Measurements from ENCODE around the gene OBSCN.

The OBSCN gene

DNA sequence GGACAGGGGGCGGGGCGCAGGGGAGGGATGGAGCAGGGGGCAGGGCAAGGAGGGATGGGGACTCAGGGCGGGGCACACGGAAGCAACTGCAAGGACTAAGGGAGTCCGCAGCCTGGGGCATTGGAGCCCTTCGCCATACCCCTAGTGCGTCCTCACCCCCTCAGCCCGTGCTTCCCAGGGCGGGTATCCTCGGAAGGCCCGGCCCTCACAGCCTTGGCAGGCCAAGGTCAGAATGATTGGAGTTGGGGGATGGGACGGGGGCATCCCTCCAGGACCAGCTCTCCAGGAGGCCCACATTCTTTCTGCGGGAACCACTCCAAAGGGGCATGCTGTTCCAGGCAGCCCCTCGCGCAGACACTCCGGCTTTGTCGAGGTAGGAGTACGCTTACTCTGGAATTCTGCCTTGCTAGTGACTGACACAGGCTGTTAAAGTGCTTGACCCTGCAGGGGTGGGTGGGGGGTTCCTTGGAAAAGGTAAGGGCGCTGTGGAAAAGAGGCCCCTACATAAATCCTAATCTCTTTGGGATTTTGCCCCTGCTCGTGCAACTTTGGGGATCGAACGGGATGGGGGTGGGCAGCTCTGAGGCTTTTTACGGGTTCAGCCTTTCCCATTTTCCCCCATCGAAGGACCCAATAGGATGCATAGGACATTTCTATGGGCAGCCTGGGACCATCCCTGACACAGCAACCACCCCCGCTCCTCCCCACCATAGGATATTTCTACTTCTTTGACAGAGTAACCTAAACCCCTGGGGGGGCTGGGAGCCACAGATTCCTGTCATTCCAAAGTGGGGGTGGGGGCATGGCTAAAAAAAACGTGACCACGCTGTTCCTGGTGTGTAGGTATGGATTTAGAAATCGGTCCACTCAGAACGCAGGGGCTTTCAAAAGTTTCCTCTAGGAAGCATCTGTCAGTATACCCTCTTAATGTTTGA, 199.5 kb downstream of the OBSCN start:
- TF ChIP-seq, protein P1, sequence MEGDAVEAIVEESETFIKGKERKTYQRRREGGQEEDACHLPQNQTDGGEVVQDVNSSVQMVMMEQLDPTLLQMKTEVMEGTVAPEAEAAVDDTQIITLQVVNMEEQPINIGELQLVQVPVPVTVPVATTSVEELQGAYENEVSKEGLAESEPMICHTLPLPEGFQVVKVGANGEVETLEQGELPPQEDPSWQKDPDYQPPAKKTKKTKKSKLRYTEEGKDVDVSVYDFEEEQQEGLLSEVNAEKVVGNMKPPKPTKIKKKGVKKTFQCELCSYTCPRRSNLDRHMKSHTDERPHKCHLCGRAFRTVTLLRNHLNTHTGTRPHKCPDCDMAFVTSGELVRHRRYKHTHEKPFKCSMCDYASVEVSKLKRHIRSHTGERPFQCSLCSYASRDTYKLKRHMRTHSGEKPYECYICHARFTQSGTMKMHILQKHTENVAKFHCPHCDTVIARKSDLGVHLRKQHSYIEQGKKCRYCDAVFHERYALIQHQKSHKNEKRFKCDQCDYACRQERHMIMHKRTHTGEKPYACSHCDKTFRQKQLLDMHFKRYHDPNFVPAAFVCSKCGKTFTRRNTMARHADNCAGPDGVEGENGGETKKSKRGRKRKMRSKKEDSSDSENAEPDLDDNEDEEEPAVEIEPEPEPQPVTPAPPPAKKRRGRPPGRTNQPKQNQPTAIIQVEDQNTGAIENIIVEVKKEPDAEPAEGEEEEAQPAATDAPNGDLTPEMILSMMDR (IDR thresholded peaks at IDR 0.05; ENCODE audit: insufficient read depth, low read depth, low read length, missing control alignments): no peak
- H3K4me3 ChIP-seq (ENCODE audit: low read depth, low read length): peak overlapping the region; percentile 71
- no peak for DNase-seq (ENCODE audit: low read depth)

- DNase-seq (ENCODE audit: low read depth): no peak
- TF ChIP-seq, protein P1 (IDR thresholded peaks at IDR 0.05; ENCODE audit: insufficient read depth, low read depth, low read length, missing control alignments): no peak
- peak overlapping the region; percentile 71; the same call in 1 of the 2 replicates for H3K4me3 ChIP-seq (ENCODE audit: low read depth, low read length)
These were observed 200.4 kb downstream of the OBSCN start for GRCh38 chr1:228408041-228408868.

GRCh38 chr1:228408869-228409805, 201.3 kb downstream of the OBSCN start:
- TF ChIP-seq, protein P1 (IDR thresholded peaks at IDR 0.05; ENCODE audit: insufficient read depth, low read depth, low read length, missing control alignments): no peak
- H3K4me3 ChIP-seq (ENCODE audit: low read depth, low read length): no peak overlapping the region
- no peak for DNase-seq (ENCODE audit: low read depth)

DNA sequence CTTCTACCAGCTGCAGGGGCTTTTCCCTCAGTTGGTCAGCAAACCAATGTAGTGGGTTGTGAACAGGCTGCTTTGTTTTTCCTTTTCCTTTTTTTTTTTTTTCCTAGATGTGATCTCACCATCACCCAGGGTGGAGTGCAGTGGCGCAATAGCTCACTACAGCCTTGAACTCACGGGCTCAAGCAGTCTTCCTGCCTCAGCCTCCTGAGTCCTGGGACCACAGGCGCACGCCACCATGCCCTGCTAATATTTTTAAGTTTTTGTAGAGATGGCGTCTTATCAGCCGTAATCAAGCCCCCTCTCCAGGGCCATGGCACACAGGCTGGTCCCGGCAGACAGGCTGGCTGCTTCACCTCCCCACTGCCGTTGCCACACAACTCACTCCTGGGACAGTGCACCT, 202.2 kb downstream of the OBSCN start:
- DNase-seq (ENCODE audit: low read depth): no peak
- no peak overlapping the region for H3K4me3 ChIP-seq (ENCODE audit: low read depth, low read length)
- TF ChIP-seq, protein P1 (IDR thresholded peaks at IDR 0.05; ENCODE audit: insufficient read depth, low read depth, low read length, missing control alignments): no peak

GRCh38 chr1:228410671-228411070, 202.8 kb downstream of the OBSCN start:
- H3K4me3 ChIP-seq (ENCODE audit: low read depth, low read length): no peak overlapping the region
- DNase-seq (ENCODE audit: low read depth): no peak
- TF ChIP-seq, protein P1 (IDR thresholded peaks at IDR 0.05; ENCODE audit: insufficient read depth, low read depth, low read length, missing control alignments): no peak

DNA sequence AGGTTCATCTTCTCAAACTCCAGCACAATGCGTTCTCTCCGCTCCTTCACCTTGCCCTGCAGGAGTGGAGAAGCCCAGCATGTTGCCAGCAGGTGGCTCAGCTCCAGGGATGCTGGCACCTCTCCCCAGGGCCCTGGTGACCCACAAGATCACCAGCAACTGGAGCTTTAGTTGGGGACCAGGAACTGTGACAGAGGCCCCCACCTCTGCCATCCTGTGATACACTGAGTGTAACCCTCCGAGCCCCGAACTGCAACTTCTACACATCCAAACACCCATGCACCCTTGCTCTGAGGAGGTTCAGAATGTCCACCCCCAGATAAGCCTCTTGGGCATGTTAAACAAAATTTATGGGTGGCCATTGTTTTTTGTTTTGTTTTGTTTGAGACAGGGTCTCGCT, 203.3 kb downstream of the OBSCN start:
- TF ChIP-seq, protein P1 (IDR thresholded peaks at IDR 0.05; ENCODE audit: insufficient read depth, low read depth, low read length, missing control alignments): no peak
- no peak overlapping the region for H3K4me3 ChIP-seq (ENCODE audit: low read depth, low read length)
- DNase-seq (ENCODE audit: low read depth): no peak

Measured in GM12865 (cell line).